ENCODE data around the gene MTA3.

Gene MTA3

GRCh38 chr2:42771546-42772153 is 203.2 kb downstream of the MTA3 start:
- Histone ChIP-seq H3K9ac (ENCODE audit: low read depth, low read length) (no peak overlapping the region), H3K4me3 (ENCODE audit: low read depth, low read length) (no peak overlapping the region), H3K4me1 (ENCODE audit: control insufficient read depth, insufficient read depth, low read length) (peaks cover 8% of the 10 kb centered on the region)

DNA sequence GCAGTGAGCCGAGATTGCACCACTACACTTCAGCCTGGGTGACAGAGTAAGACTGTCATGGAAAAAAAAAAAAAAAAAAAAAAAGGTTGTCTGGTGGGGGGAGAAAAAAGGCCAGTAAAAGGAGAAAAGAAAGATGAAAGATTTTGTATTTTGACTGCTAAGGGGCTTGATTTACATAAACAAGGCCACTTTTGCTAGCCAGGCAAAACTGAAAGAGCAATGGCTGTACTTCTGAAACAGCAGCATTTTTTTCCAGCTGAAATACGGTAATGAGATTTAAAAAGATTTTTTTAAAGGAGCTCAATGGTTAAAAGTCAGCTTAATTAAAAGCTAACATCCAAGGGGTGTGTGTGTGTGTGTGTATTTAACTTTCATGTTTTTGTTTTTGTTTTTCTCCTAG is 206.8 kb downstream of the MTA3 start:
- peaks cover 6% of the 10 kb centered on the region for H3K9me3 ChIP-seq (ENCODE audit: control insufficient read depth, insufficient read depth, low read length)
- no peak overlapping the region for H3K9ac ChIP-seq (ENCODE audit: low read depth, low read length)
- no peak overlapping the region for H3K4me3 ChIP-seq (ENCODE audit: low read depth, low read length)
- peaks cover 8% of the 10 kb centered on the region for H3K4me1 ChIP-seq (ENCODE audit: control insufficient read depth, insufficient read depth, low read length)
- H3K36me3 ChIP-seq (ENCODE audit: control insufficient read depth, insufficient read depth, low read length): no peaks in the 10 kb centered on the region
- no peaks in the 10 kb centered on the region for H3K27me3 ChIP-seq (ENCODE audit: control insufficient read depth, insufficient read depth, low read length)

More at GRCh38 chr2:42771546-42772153, 203.2 kb downstream of the MTA3 start:
- no peaks in the 10 kb centered on the region for H3K36me3 ChIP-seq (ENCODE audit: control insufficient read depth, insufficient read depth, low read length)
- no peaks in the 10 kb centered on the region for H3K27me3 ChIP-seq (ENCODE audit: control insufficient read depth, insufficient read depth, low read length)
- no peaks in the 10 kb centered on the region for H3K9me3 ChIP-seq (ENCODE audit: control insufficient read depth, insufficient read depth, low read length)

- Histone ChIP-seq H3K4me1 (ENCODE audit: control insufficient read depth, insufficient read depth, low read length) (peaks cover 5% of the 10 kb centered on the region), H3K9ac (ENCODE audit: low read depth, low read length) (no peak overlapping the region), H3K36me3 (ENCODE audit: control insufficient read depth, insufficient read depth, low read length) (no peaks in the 10 kb centered on the region), H3K27me3 (ENCODE audit: control insufficient read depth, insufficient read depth, low read length) (no peaks in the 10 kb centered on the region), H3K9me3 (ENCODE audit: control insufficient read depth, insufficient read depth, low read length) (peaks cover 6% of the 10 kb centered on the region), H3K4me3 (ENCODE audit: low read depth, low read length) (no peak overlapping the region)
Observed at GRCh38 chr2:42775810-42776209, 207.4 kb downstream of the MTA3 start.

GRCh38 chr2:42777883-42778805 is 209.7 kb downstream of the MTA3 start:
- no peak overlapping the region for H3K4me3 ChIP-seq (ENCODE audit: low read depth, low read length)
- H3K9me3 ChIP-seq (ENCODE audit: control insufficient read depth, insufficient read depth, low read length): peaks cover 6% of the 10 kb centered on the region
- no peak overlapping the region for H3K9ac ChIP-seq (ENCODE audit: low read depth, low read length)
- H3K4me1 ChIP-seq (ENCODE audit: control insufficient read depth, insufficient read depth, low read length): peaks cover under 1% of the 10 kb centered on the region
- no peaks in the 10 kb centered on the region for H3K36me3 ChIP-seq (ENCODE audit: control insufficient read depth, insufficient read depth, low read length)
- H3K27me3 ChIP-seq (ENCODE audit: control insufficient read depth, insufficient read depth, low read length): no peaks in the 10 kb centered on the region

DNA sequence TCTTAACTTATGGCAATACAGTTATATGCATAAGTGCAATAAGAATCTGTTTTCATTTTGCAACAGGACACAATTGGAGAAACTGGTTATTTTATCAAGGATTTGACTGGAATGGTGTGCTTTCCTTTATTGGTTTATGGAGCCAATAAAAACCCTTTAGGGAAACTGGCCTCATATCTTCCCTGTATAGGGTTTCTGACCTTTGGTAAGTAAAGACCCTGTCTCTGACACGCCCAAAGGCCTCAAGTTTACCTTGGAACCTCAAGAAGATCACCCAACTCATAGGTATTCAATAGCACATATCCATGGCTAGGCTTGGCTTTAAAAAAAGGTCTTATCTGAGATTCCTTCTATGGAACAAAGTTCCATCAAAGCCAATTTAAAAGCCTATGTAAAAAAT is 212.7 kb downstream of the MTA3 start:
- Histone ChIP-seq H3K27me3 (ENCODE audit: control insufficient read depth, insufficient read depth, low read length) (no peaks in the 10 kb centered on the region), H3K9ac (ENCODE audit: low read depth, low read length) (no peak overlapping the region), H3K4me1 (ENCODE audit: control insufficient read depth, insufficient read depth, low read length) (no peaks in the 10 kb centered on the region), H3K9me3 (ENCODE audit: control insufficient read depth, insufficient read depth, low read length) (peaks cover 6% of the 10 kb centered on the region), H3K36me3 (ENCODE audit: control insufficient read depth, insufficient read depth, low read length) (peaks cover 2% of the 10 kb centered on the region), H3K4me3 (ENCODE audit: low read depth, low read length) (no peak overlapping the region)

- H3K4me1 ChIP-seq (ENCODE audit: control insufficient read depth, insufficient read depth, low read length): no peaks in the 10 kb centered on the region
- H3K4me3 ChIP-seq (ENCODE audit: low read depth, low read length): no peak overlapping the region
- peaks cover 2% of the 10 kb centered on the region for H3K36me3 ChIP-seq (ENCODE audit: control insufficient read depth, insufficient read depth, low read length)
- H3K27me3 ChIP-seq (ENCODE audit: control insufficient read depth, insufficient read depth, low read length): no peaks in the 10 kb centered on the region
- peaks cover 2% of the 10 kb centered on the region for H3K9me3 ChIP-seq (ENCODE audit: control insufficient read depth, insufficient read depth, low read length)
- no peak overlapping the region for H3K9ac ChIP-seq (ENCODE audit: low read depth, low read length)
Observed at GRCh38 chr2:42783511-42783910, 215.1 kb downstream of the MTA3 start.

- Histone ChIP-seq H3K36me3 (ENCODE audit: control insufficient read depth, insufficient read depth, low read length) (peaks cover 2% of the 10 kb centered on the region), H3K9ac (ENCODE audit: low read depth, low read length) (no peak overlapping the region), H3K27me3 (ENCODE audit: control insufficient read depth, insufficient read depth, low read length) (no peaks in the 10 kb centered on the region), H3K4me3 (ENCODE audit: low read depth, low read length) (no peak overlapping the region), H3K9me3 (ENCODE audit: control insufficient read depth, insufficient read depth, low read length) (no peaks in the 10 kb centered on the region), H3K4me1 (ENCODE audit: control insufficient read depth, insufficient read depth, low read length) (no peaks in the 10 kb centered on the region)
Observed at GRCh38 chr2:42784204-42784880, 215.9 kb downstream of the MTA3 start.

DNA sequence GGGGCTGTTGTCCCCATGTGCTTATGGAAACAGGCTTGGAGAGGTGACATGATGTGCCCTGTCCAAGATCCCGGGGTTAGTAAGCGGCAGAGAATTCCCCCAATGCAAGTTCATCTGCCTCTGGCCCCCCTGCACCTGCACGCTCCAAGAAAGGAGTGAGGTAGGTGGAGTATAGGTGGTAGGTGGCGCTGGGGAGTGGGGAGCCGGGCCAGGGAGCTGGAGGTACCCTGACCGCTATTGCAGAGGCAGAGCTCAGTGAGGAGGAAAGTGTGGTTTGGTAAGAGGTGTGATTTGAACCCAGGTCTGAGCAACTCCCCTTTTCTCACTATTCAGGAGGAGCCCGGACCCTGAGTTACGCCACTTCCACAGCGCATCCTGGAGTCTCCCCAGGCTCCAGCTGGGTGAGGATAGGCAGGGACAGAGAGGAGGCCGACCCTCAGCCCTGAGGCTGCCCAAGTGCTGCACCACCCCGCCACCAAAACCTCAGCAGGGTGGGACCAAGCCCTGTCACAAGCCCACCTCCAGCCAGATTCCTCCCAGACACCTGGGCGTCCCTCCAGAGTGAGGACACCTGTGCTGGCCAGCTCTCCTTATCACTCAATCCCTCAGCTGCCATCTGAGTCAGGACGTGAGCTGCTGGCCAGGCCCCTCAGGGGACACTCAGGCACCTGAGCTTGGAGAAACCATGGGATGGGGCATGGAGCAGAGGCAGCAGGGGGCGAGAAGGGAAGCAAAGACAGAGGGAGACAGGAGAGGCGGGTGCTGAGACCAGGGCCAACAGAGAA is 218.3 kb downstream of the MTA3 start:
- no peaks in the 10 kb centered on the region for H3K4me1 ChIP-seq (ENCODE audit: control insufficient read depth, insufficient read depth, low read length)
- H3K4me3 ChIP-seq (ENCODE audit: low read depth, low read length): no peak overlapping the region
- no peaks in the 10 kb centered on the region for H3K9me3 ChIP-seq (ENCODE audit: control insufficient read depth, insufficient read depth, low read length)
- H3K27me3 ChIP-seq (ENCODE audit: control insufficient read depth, insufficient read depth, low read length): peaks cover 4% of the 10 kb centered on the region
- H3K9ac ChIP-seq (ENCODE audit: low read depth, low read length): no peak overlapping the region
- peaks cover 2% of the 10 kb centered on the region for H3K36me3 ChIP-seq (ENCODE audit: control insufficient read depth, insufficient read depth, low read length)

DNA sequence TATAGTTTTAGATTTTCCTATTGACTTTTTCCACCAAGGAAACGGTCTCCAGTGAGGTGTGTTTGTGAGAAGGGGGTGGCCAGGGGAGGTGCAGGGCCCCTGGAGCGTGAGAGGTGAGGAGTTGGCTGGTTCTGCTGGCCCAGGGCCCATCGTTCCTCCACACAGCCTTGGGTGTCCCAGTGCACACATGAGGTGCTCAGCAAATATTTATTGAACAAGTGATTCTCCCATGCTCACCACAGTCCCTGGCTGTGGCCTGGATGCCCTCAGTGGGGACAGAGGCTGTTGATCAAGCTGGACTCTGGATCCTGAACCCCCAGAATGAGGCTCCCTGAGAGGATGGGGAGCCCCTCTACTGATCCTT is 219.0 kb downstream of the MTA3 start:
- Histone ChIP-seq H3K36me3 (ENCODE audit: control insufficient read depth, insufficient read depth, low read length) (peaks cover 2% of the 10 kb centered on the region), H3K27me3 (ENCODE audit: control insufficient read depth, insufficient read depth, low read length) (peaks cover 6% of the 10 kb centered on the region), H3K9me3 (ENCODE audit: control insufficient read depth, insufficient read depth, low read length) (no peaks in the 10 kb centered on the region), H3K4me3 (ENCODE audit: low read depth, low read length) (no peak overlapping the region), H3K9ac (ENCODE audit: low read depth, low read length) (no peak overlapping the region), H3K4me1 (ENCODE audit: control insufficient read depth, insufficient read depth, low read length) (no peaks in the 10 kb centered on the region)

- Histone ChIP-seq H3K9me3 (ENCODE audit: control insufficient read depth, insufficient read depth, low read length) (no peaks in the 10 kb centered on the region), H3K36me3 (ENCODE audit: control insufficient read depth, insufficient read depth, low read length) (peaks cover 2% of the 10 kb centered on the region), H3K4me1 (ENCODE audit: control insufficient read depth, insufficient read depth, low read length) (no peaks in the 10 kb centered on the region), H3K27me3 (ENCODE audit: control insufficient read depth, insufficient read depth, low read length) (peaks cover 9% of the 10 kb centered on the region), H3K4me3 (ENCODE audit: low read depth, low read length) (no peak overlapping the region), H3K9ac (ENCODE audit: low read depth, low read length) (no peak overlapping the region)
Observed at GRCh38 chr2:42787788-42788477, 219.5 kb downstream of the MTA3 start.

DNA sequence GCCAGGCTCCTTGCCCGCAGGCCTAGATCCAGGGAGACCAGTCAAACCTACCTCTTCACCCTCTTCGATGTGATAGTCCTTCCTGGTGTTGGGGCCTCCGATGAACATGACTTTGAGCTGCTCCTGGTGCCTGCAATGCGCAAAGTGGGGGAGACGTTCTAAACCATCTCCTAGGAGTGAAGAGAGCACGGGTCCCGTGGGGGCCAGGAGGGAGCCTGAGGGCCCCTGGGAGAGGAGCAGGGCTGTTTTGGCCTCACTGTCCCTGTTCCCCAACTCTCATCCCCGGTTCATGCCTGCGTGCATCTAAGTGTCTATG is 220.0 kb downstream of the MTA3 start:
- Histone ChIP-seq H3K36me3 (ENCODE audit: control insufficient read depth, insufficient read depth, low read length) (peaks cover under 1% of the 10 kb centered on the region), H3K27me3 (ENCODE audit: control insufficient read depth, insufficient read depth, low read length) (peaks cover 9% of the 10 kb centered on the region), H3K4me3 (ENCODE audit: low read depth, low read length) (no peak overlapping the region), H3K9ac (ENCODE audit: low read depth, low read length) (no peak overlapping the region), H3K4me1 (ENCODE audit: control insufficient read depth, insufficient read depth, low read length) (no peaks in the 10 kb centered on the region), H3K9me3 (ENCODE audit: control insufficient read depth, insufficient read depth, low read length) (no peaks in the 10 kb centered on the region)

Data from iPS-15b (cell line).